ENCODE data around the gene FXYD2. TPM values are rescaled to one million over a fixed set of nuclear protein-coding genes. Genes with fewer than 3 reads are reported as not detected.

The FXYD2 gene
- total RNA-seq, 4 donors from 2014 or later = 0.34 to 4.0 (median 1.9) TPM; not detected in 1

DNA sequence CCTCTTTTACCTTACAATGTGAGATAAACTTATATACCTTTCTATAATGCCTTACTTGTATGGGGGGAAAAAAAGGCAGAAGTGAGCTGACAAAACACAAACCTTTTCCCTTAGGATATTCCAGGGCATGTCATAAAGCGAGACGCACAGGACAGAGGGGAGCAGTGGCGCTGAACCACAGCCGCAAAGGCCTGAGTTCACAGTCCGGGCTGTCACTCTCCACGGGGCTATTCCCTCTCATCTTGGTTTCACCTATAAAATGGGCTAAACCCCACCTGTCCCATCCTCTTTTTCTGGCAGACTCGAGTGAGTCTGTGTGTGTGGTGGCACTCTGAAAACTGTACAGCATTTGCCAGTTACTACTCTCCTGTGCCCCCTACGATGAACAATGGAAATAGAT lies 14.4 kb upstream of the FXYD2 start:
- TF ChIP-seq, protein P1, sequence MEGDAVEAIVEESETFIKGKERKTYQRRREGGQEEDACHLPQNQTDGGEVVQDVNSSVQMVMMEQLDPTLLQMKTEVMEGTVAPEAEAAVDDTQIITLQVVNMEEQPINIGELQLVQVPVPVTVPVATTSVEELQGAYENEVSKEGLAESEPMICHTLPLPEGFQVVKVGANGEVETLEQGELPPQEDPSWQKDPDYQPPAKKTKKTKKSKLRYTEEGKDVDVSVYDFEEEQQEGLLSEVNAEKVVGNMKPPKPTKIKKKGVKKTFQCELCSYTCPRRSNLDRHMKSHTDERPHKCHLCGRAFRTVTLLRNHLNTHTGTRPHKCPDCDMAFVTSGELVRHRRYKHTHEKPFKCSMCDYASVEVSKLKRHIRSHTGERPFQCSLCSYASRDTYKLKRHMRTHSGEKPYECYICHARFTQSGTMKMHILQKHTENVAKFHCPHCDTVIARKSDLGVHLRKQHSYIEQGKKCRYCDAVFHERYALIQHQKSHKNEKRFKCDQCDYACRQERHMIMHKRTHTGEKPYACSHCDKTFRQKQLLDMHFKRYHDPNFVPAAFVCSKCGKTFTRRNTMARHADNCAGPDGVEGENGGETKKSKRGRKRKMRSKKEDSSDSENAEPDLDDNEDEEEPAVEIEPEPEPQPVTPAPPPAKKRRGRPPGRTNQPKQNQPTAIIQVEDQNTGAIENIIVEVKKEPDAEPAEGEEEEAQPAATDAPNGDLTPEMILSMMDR (IDR thresholded peaks at IDR 0.05; ENCODE audit: low read depth) = no peak

DNA sequence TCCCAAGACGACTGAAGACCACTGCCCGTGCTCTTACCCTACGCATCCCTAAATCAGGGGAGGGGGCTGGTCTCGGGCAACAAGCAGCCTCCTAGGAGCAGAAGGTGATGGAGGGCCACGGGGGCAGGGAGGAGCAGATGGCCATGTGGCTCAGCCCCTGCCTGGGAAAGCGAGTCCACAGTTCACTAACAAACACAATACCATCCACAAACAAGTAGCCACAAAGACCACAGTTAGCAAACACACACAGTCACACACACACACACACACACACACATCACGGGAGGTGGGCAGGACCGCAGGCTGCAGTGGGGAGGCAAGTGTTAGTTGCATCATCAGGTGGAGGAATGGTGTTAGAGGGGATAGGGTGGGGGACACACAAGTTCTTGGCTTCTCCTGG lies 13.2 kb upstream of the FXYD2 start:
- TF ChIP-seq, protein P1 (IDR thresholded peaks at IDR 0.05; ENCODE audit: low read depth) = no peak

DNA sequence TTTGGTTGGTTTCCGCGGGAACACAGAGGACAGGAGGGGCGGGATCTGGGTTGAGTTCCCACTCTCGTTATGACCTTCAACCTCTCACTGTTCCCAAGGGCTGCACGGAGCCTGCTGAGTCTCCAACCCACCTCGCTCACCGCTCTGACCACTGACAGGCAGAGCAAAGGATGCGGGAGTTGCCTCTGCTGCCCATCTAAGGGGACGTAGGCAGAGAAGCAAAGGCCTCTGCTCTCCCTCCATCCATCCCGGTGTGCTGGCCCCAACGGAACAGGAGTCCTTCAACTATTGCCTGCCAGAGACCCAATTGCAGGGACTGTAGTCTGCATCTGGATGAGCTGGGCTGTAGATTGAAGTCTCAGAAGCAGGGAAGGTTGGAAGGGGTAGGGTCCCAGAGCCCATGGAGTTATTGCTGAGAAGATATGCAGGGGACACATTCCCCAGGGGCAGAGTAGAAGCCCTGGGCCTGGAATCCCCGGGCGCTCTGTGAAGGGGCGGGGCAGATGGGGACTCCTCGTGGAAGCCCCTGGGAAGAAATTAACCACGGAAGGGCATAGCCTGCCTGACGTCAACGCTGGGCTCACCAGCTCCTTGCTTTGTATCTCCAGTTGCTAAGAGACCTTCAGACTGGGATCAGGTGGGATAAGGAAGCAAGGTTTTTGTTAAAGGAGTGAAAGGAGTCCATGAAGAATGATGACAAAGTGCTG lies 12.7 kb upstream of the FXYD2 start:
- TF ChIP-seq, protein P1 (IDR thresholded peaks at IDR 0.05; ENCODE audit: low read depth) = no peak

DNA sequence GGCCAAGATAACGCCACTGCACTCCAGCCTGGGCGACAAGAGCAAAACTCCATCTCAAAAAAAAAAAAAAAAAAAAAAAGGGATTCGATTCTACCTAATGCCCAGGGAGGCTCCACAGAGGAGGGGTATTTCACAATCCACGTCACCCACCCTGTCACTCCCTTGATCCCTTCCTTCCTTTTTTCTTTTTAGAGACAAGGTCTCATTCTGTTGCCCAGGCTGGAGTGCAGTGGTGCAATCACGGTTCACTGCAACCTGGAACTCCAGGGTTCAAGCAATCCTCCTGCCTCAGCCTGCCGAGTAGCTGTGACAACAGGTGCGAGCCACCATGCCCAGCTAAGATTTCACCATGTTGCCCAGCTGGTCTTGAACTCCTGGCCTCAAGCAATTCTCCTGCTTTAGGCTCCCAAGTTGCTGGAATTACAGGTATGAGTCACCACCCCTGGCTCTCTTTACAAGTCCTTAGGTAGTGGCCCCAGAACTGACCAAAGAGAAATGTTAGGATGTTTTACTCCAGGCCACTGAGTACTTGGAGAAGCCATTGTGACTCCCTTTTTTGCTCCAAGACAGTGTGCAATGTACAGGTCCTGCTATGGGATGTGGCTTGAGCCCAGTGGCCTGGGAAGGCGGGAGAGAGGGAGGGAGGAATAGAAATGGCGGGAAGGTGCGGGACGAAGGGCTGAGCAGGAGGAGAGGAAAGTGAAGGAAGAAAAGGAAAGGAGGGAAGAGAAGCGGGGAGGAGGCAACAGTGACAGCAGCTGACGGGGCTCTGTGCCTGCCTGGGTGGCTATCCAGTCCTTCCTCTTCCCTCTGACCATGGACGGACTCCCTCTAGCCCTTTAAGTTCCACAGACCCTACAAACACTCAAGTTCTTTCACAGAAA lies 11.8 kb upstream of the FXYD2 start:
- TF ChIP-seq, protein P1 (IDR thresholded peaks at IDR 0.05; ENCODE audit: low read depth) = no peak

DNA sequence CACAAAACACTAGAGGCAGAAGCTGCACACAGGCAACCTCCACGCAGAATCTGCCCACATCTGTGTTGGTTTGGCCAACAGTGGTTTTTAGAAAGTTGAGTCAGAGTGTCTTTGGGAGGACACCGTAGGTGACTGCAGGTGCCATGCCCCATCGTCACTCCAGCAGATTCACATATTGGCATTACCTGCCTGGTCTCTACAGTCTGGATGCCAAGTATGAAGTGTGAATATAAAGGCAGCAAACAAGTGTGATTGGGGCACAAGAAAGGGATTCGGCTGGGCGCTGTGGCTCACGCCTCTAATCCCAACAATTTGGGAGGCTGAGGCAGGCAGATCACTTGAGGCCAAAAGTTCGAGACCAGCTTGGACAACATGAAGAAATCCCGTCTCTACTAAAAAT lies 11.0 kb upstream of the FXYD2 start:
- TF ChIP-seq, protein P1 (IDR thresholded peaks at IDR 0.05; ENCODE audit: low read depth) = no peak

DNA sequence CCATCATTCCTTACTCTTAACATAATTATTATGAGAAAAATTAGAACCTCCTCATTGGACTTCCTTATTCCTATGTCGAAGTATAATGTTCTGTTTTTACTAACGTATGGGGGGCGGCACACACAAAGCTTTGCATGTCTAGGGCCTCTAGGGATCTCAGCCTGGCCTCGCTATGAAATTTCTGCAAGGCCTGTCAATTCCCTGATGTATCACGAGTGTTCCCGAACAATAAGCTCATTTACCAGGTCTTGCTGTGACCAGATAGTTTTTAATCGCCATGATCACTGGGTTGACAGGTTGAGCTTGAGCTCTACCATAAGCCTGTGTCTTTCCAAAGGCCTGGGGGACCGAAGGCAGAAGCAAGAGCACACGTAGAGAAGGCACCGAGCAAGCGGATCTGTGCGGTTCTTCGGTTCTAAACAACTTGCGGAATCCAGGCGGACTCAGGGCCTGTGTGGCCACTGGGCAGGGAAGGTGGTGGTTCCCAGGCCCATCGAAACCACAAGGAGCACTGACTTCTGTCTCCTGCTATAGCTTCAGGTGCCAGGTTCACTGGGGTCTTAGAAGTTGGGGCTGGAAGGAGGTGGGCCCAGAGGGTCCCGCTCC lies 10.4 kb upstream of the FXYD2 start:
- TF ChIP-seq, protein P1 (IDR thresholded peaks at IDR 0.05; ENCODE audit: low read depth) = no peak
